CD8-positive, alpha-beta memory T cell (primary cell): ENCODE results near the gene ASAP3. TPM values are rescaled to one million over a fixed set of nuclear protein-coding genes. Genes with fewer than 3 reads are reported as not detected.
A peak's percentile ranks its signal among the peaks of the same experiment; 100 is the strongest.

ENCODE experiments used
- CTCF ChIA-PET: fragments of 350-600 bp; sonication (Branson Sonifier 250); formaldehyde crosslinking; loops from one replicate; lab custom pipeline; 2021; ENCODE audit warnings: antibody characterized with exemption; lab: Charles Lee
- POLR2A ChIA-PET: fragments of 350-600 bp; sonication (Branson Sonifier 250); formaldehyde crosslinking; loops from one replicate; lab custom pipeline; 2021; ENCODE audit warnings: antibody characterized with exemption; lab: Charles Lee
- DNase-seq, 5 donors: peaks; one replicate each; pipeline versions ENCODE4 v3.0.0 to v3.0.0-alpha.2; 2020 to 2022; ENCODE audit warnings: mixed read lengths in 1 of 5
- H3K27ac ChIP-seq: one replicate; pipeline ENCODE4 v1.7.0; 2013; ENCODE audit warnings: low read depth, mild to moderate bottlenecking, low read length, moderate library complexity
- H3K27me3 ChIP-seq: 2 replicates; pipeline ENCODE4 v1.7.0; 2013; ENCODE audit warnings: low read length, mild to moderate bottlenecking; ENCODE audit not compliant: insufficient read depth, poor library complexity, severe bottlenecking
- H3K36me3 ChIP-seq: 2 replicates; pipeline ENCODE4 v1.7.0; 2013; ENCODE audit warnings: mild to moderate bottlenecking, low read length, moderate library complexity; ENCODE audit not compliant: insufficient read depth
- H3K4me1 ChIP-seq: 2 replicates; pipeline ENCODE4 v1.7.0; 2013; ENCODE audit warnings: mild to moderate bottlenecking, low read length, moderate library complexity; ENCODE audit not compliant: insufficient read depth
- H3K4me3 ChIP-seq: 2 replicates; pipeline ENCODE4 v1.7.0; 2013; ENCODE audit warnings: mild to moderate bottlenecking, low read length
- H3K9me3 ChIP-seq: 2 replicates; pipeline ENCODE4 v1.7.0; 2013; ENCODE audit warnings: mild to moderate bottlenecking, low read length
- H3K27ac Mint-ChIP-seq, 8 donors: one replicate each; pipeline ENCODE4 v1.8.0; 2020 to 2021; ENCODE audit warnings: mixed read lengths in 8 of 8, mild to moderate bottlenecking in 6 of 8, inconsistent platforms in 3 of 8, moderate library complexity in 3 of 8
- H3K27me3 Mint-ChIP-seq, 2 donors: one replicate each; pipeline ENCODE4 v1.8.0; 2020 to 2021; ENCODE audit warnings: mixed read lengths in 2 of 2, mild to moderate bottlenecking in 1 of 2, moderate library complexity in 1 of 2
- H3K36me3 Mint-ChIP-seq, 3 donors: one replicate each; pipeline ENCODE4 v1.8.0; 2020 to 2021; ENCODE audit warnings: mixed read lengths in 3 of 3, inconsistent platforms in 1 of 3, mild to moderate bottlenecking in 1 of 3
- H3K4me1 Mint-ChIP-seq, 3 donors: one replicate each; pipeline ENCODE4 v1.8.0; 2020 to 2021; ENCODE audit warnings: mixed read lengths in 3 of 3, inconsistent platforms in 1 of 3, mild to moderate bottlenecking in 1 of 3
- H3K4me3 Mint-ChIP-seq, 7 donors: one replicate each; pipeline ENCODE4 v1.8.0; 2020 to 2021; ENCODE audit warnings: mixed read lengths in 7 of 7, mild to moderate bottlenecking in 6 of 7, moderate library complexity in 4 of 7, inconsistent platforms in 2 of 7
- H3K9me3 Mint-ChIP-seq, 5 donors: one replicate each; pipeline ENCODE4 v1.8.0; 2020 to 2022; ENCODE audit warnings: mixed read lengths in 5 of 5, mild to moderate bottlenecking in 3 of 5, moderate library complexity in 2 of 5, inconsistent platforms in 1 of 5
- polyA plus RNA-seq: library from polyadenylated mRNA; unstranded; fragments of 300-500 nt; fragmentation: Illumina TruSeq; gene quantifications from one replicate; pipeline ENCODE4 v1.2.3, GENCODE V29; 2021
- total RNA-seq, 2 experiments: library from RNA; stranded (reverse); gene quantifications; one replicate each; pipeline ENCODE4 v1.2.3, GENCODE V29; 2021

Gene ASAP3
- total and polyA plus RNA-seq, 3 experiments from 2014 or later, result 0.33 to 0.78 (median 0.62) TPM

GRCh38 chr1:23475134-23475628 is 8.8 kb downstream of the ASAP3 start:
- Mint-ChIP-seq H3K4me1 (no peaks in the 10 kb centered on the region), H3K36me3 (peaks cover 0 to 6% (median 0%) of the 10 kb centered on the region in 3 donors), H3K27me3 (peaks cover 6 to 14% of the 10 kb centered on the region in 2 donors), H3K9me3 (no peaks in the 10 kb centered on the region), H3K27ac (no peak overlapping the region), H3K4me3 (no peak overlapping the region)
- Histone ChIP-seq H3K4me3 (no peak overlapping the region), H3K9me3 (no peaks in the 10 kb centered on the region), H3K36me3 (no peaks in the 10 kb centered on the region), H3K4me1 (no peaks in the 10 kb centered on the region), H3K27me3 (no peaks in the 10 kb centered on the region), H3K27ac (no peak overlapping the region)
- DNase-seq, result no peak
- ChIA-PET CTCF (no interaction called here), POLR2A (no interaction called here)

- no peak for DNase-seq
- H3K9me3 Mint-ChIP-seq, result no peaks in the 10 kb centered on the region
- H3K36me3 ChIP-seq, result no peaks in the 10 kb centered on the region
- no peaks in the 10 kb centered on the region for H3K4me1 ChIP-seq
- ChIA-PET POLR2A (no interaction called here), CTCF (no interaction called here)
- H3K27me3 ChIP-seq, result no peaks in the 10 kb centered on the region
- H3K9me3 ChIP-seq, result no peaks in the 10 kb centered on the region
- no peak overlapping the region for H3K4me3 ChIP-seq
- H3K27ac Mint-ChIP-seq, result peak overlapping the region in 2 of 8 donors; percentile 3 to 14
- H3K4me3 Mint-ChIP-seq, result no peak overlapping the region
- peaks cover 6 to 14% of the 10 kb centered on the region in 2 donors for H3K27me3 Mint-ChIP-seq
- no peak overlapping the region for H3K27ac ChIP-seq
- H3K36me3 Mint-ChIP-seq, result peaks cover 0 to 6% (median 0%) of the 10 kb centered on the region in 3 donors
- H3K4me1 Mint-ChIP-seq, result no peaks in the 10 kb centered on the region
Measured at GRCh38 chr1:23473037-23473800, 10.8 kb downstream of the ASAP3 start.

GRCh38 chr1:23472351-23473036 is 11.5 kb downstream of the ASAP3 start:
- H3K27me3 ChIP-seq, result no peaks in the 10 kb centered on the region
- Mint-ChIP-seq H3K4me3 (no peak overlapping the region), H3K36me3 (peaks cover 0 to 6% (median 0%) of the 10 kb centered on the region in 3 donors), H3K4me1 (no peaks in the 10 kb centered on the region), H3K9me3 (no peaks in the 10 kb centered on the region), H3K27me3 (peaks cover 6 to 13% of the 10 kb centered on the region in 2 donors), H3K27ac (peak overlapping the region in 1 of 8 donors; percentile 3)
- H3K36me3 ChIP-seq, result no peaks in the 10 kb centered on the region
- H3K4me1 ChIP-seq, result no peaks in the 10 kb centered on the region
- no peak overlapping the region for H3K4me3 ChIP-seq
- no peak for DNase-seq
- ChIA-PET POLR2A (no interaction called here), CTCF (no interaction called here)
- H3K9me3 ChIP-seq, result no peaks in the 10 kb centered on the region
- H3K27ac ChIP-seq, result no peak overlapping the region

- Mint-ChIP-seq H3K27me3 (peaks cover 4 to 8% of the 10 kb centered on the region in 2 donors), H3K4me3 (no peak overlapping the region), H3K9me3 (no peaks in the 10 kb centered on the region), H3K36me3 (peaks cover 0 to 4% (median 0%) of the 10 kb centered on the region in 3 donors), H3K4me1 (no peaks in the 10 kb centered on the region), H3K27ac (peak overlapping the region in 1 of 8 donors; percentile 39)
- Histone ChIP-seq H3K4me3 (no peak overlapping the region), H3K27ac (no peak overlapping the region), H3K27me3 (no peaks in the 10 kb centered on the region), H3K36me3 (no peaks in the 10 kb centered on the region), H3K9me3 (no peaks in the 10 kb centered on the region), H3K4me1 (no peaks in the 10 kb centered on the region)
- ChIA-PET CTCF (interaction anchor here (1.0 kb wide), 1 partner anchor 25 kb away, joined by 3 read pairs; no protein-coding TSS in a partner anchor), POLR2A (no interaction called here)
- DNase-seq, result no peak
Measured at GRCh38 chr1:23471473-23472075, 12.4 kb downstream of the ASAP3 start.

- DNase-seq, result no peak
- peaks cover 3 to 5% of the 10 kb centered on the region in 2 donors for H3K27me3 Mint-ChIP-seq
- H3K4me3 Mint-ChIP-seq, result no peak overlapping the region
- no peak overlapping the region for H3K27ac ChIP-seq
- no peaks in the 10 kb centered on the region for H3K4me1 Mint-ChIP-seq
- ChIA-PET CTCF (no interaction called here), POLR2A (no interaction called here)
- H3K9me3 Mint-ChIP-seq, result no peaks in the 10 kb centered on the region
- no peaks in the 10 kb centered on the region for H3K9me3 ChIP-seq
- H3K4me1 ChIP-seq, result no peaks in the 10 kb centered on the region
- H3K27ac Mint-ChIP-seq, result no peak overlapping the region
- no peak overlapping the region for H3K4me3 ChIP-seq
- H3K36me3 Mint-ChIP-seq, result no peaks in the 10 kb centered on the region
- no peaks in the 10 kb centered on the region for H3K27me3 ChIP-seq
- H3K36me3 ChIP-seq, result no peaks in the 10 kb centered on the region
Measured at GRCh38 chr1:23470282-23471070, 13.5 kb downstream of the ASAP3 start.

GRCh38 chr1:23469372-23469982 is 14.5 kb downstream of the ASAP3 start:
- no peak overlapping the region for H3K4me3 Mint-ChIP-seq
- CTCF ChIA-PET, result no interaction called here
- Histone ChIP-seq H3K36me3 (no peaks in the 10 kb centered on the region), H3K27ac (no peak overlapping the region), H3K27me3 (no peaks in the 10 kb centered on the region), H3K4me1 (no peaks in the 10 kb centered on the region), H3K9me3 (no peaks in the 10 kb centered on the region), H3K4me3 (no peak overlapping the region)
- H3K4me1 Mint-ChIP-seq, result no peaks in the 10 kb centered on the region
- peaks cover 3 to 5% of the 10 kb centered on the region in 2 donors for H3K27me3 Mint-ChIP-seq
- no peaks in the 10 kb centered on the region for H3K9me3 Mint-ChIP-seq
- DNase-seq, result no peak
- H3K27ac Mint-ChIP-seq, result no peak overlapping the region
- POLR2A ChIA-PET, result no interaction called here
- H3K36me3 Mint-ChIP-seq, result no peaks in the 10 kb centered on the region

- Histone ChIP-seq H3K9me3 (no peaks in the 10 kb centered on the region), H3K4me3 (no peak overlapping the region), H3K4me1 (no peaks in the 10 kb centered on the region), H3K36me3 (no peaks in the 10 kb centered on the region), H3K27me3 (no peaks in the 10 kb centered on the region), H3K27ac (no peak overlapping the region)
- ChIA-PET CTCF (no interaction called here), POLR2A (no interaction called here)
- Mint-ChIP-seq H3K27me3 (peaks cover 5 to 8% of the 10 kb centered on the region in 2 donors), H3K4me3 (no peak overlapping the region), H3K4me1 (no peaks in the 10 kb centered on the region), H3K36me3 (no peaks in the 10 kb centered on the region), H3K9me3 (no peaks in the 10 kb centered on the region), H3K27ac (no peak overlapping the region)
- no peak for DNase-seq
Measured at GRCh38 chr1:23466423-23466989, 17.5 kb downstream of the ASAP3 start.
